Measurements from ENCODE around the gene CD63. TPM values are rescaled to one million over a fixed set of nuclear protein-coding genes. Genes with fewer than 3 reads are reported as not detected.
A peak's percentile ranks its signal among the peaks of the same experiment; 100 is the strongest.

Gene CD63
- polyA plus RNA-seq, 4 donors = 674 to 736 (median 700) TPM

- DNase-seq (ENCODE audit: low read depth in 4 of 4, low spot score in 3 of 4) = no peak
Measured at GRCh38 chr12:55694188-55694515, 34.7 kb downstream of the CD63 start.

GRCh38 chr12:55693323-55694187 lies 35.3 kb downstream of the CD63 start:
- DNase-seq (ENCODE audit: low read depth in 4 of 4, low spot score in 3 of 4) = no peak

GRCh38 chr12:55692631-55693322 lies 36.0 kb downstream of the CD63 start:
- no peak for DNase-seq (ENCODE audit: low read depth in 4 of 4, low spot score in 3 of 4)

GRCh38 chr12:55688716-55689655 lies 39.8 kb downstream of the CD63 start:
- no peak for DNase-seq (ENCODE audit: low read depth in 4 of 4, low spot score in 3 of 4)

- DNase-seq (ENCODE audit: low read depth in 4 of 4, low spot score in 3 of 4) = no peak
Measured at GRCh38 chr12:55687746-55688145, 41.1 kb downstream of the CD63 start.

- DNase-seq (ENCODE audit: low read depth in 4 of 4, low spot score in 3 of 4) = no peak
Measured at GRCh38 chr12:55686366-55687010, 42.3 kb downstream of the CD63 start.

GRCh38 chr12:55685671-55686070 lies 43.1 kb downstream of the CD63 start:
- no peak for DNase-seq (ENCODE audit: low read depth in 4 of 4, low spot score in 3 of 4)

GRCh38 chr12:55684761-55685370 lies 43.9 kb downstream of the CD63 start:
- no peak for DNase-seq (ENCODE audit: low read depth in 4 of 4, low spot score in 3 of 4)

- DNase-seq (ENCODE audit: low read depth in 4 of 4, low spot score in 3 of 4) = no peak
Measured at GRCh38 chr12:55683676-55684075, 45.1 kb downstream of the CD63 start.

GRCh38 chr12:55682087-55682796 lies 46.6 kb downstream of the CD63 start:
- DNase-seq (ENCODE audit: low read depth in 4 of 4, low spot score in 3 of 4) = no peak

- DNase-seq (ENCODE audit: low read depth in 4 of 4, low spot score in 3 of 4) = peak; percentile 39 to 67 (median 55)
Measured at GRCh38 chr12:55681142-55682077, 47.4 kb downstream of the CD63 start.

- DNase-seq (ENCODE audit: low read depth in 4 of 4, low spot score in 3 of 4) = no peak
Measured at GRCh38 chr12:55679691-55680090, 49.1 kb downstream of the CD63 start.

- DNase-seq (ENCODE audit: low read depth in 4 of 4, low spot score in 3 of 4) = no peak
Measured at GRCh38 chr12:55676707-55677106, 52.1 kb downstream of the CD63 start.

GRCh38 chr12:55675666-55676065 lies 53.1 kb downstream of the CD63 start:
- DNase-seq (ENCODE audit: low read depth in 4 of 4, low spot score in 3 of 4) = no peak
